Gastroesophageal sphincter (tissue), 4 donors: ENCODE measurements around the gene LHX3. TPM values are rescaled to one million over a fixed set of nuclear protein-coding genes. Genes with fewer than 3 reads are reported as not detected.

Experiments used
- ATAC-seq: fragments of 150-250 bp; one replicate; pipeline ENCODE4 v1.9.1; 2016; ENCODE audit warnings: mild to moderate bottlenecking, moderate library complexity
- H3K27ac ChIP-seq, 4 donors: fragments of 200-600 bp; sonication (generic) in 3 of 4; 1 replicate in 3 of 4; 2 replicates in 1 of 4; pipeline ENCODE4 v1.5.1; 2016 to 2019
- H3K27me3 ChIP-seq: fragments of 200-600 bp; sonication (generic); one replicate; pipeline ENCODE4 v1.5.1; 2019
- H3K36me3 ChIP-seq, 2 donors: fragments of 200-600 bp; sonication (generic); one replicate each; pipeline ENCODE4 v1.5.1; 2019; ENCODE audit warnings: control low read depth in 1 of 2
- H3K4me1 ChIP-seq, 3 donors: fragments of 200-600 bp; sonication (generic); 1 replicate in 2 of 3; 2 replicates in 1 of 3; pipeline ENCODE4 v1.5.1; 2016 to 2019; ENCODE audit warnings: control low read depth in 2 of 3
- H3K4me3 ChIP-seq, 2 donors: fragments of 200-600 bp; sonication (generic); one replicate each; pipeline ENCODE4 v1.5.1; 2019; ENCODE audit warnings: mild to moderate bottlenecking in 1 of 2, moderate library complexity in 1 of 2
- H3K9me3 ChIP-seq, 3 donors: fragments of 200-600 bp; sonication (generic); one replicate each; pipeline ENCODE4 v1.5.1; 2017 to 2019; ENCODE audit warnings: control low read depth in 2 of 3
- CTCF ChIP-seq, 4 experiments: fragments of 200-600 bp in 2 of 4; fragments of 450-650 bp in 2 of 4; sonication (generic) in 1 of 4; IDR thresholded peaks; one replicate each; pipeline ENCODE4 v1.5.1; 2017 to 2019; ENCODE audit warnings: antibody characterized with exemption in 4 of 4, mild to moderate bottlenecking in 2 of 4, moderate library complexity in 2 of 4
- EP300 ChIP-seq: sonication (generic); formaldehyde crosslinking; IDR thresholded peaks from one replicate; pipeline ENCODE4 v1.6.1; 2017; ENCODE audit warnings: antibody characterized with exemption, mild to moderate bottlenecking
- POLR2A ChIP-seq, 2 donors: fragments of 450-650 bp; IDR thresholded peaks; one replicate each; pipeline ENCODE4 v1.6.1; 2017; ENCODE audit warnings: antibody characterized with exemption in 2 of 2, mild to moderate bottlenecking in 2 of 2, moderate library complexity in 1 of 2
- POLR2AphosphoS5 ChIP-seq: sonication (generic); formaldehyde crosslinking; IDR thresholded peaks from one replicate; pipeline ENCODE4 v1.6.1; 2017; ENCODE audit warnings: antibody characterized with exemption
- WGBS, 2 donors: methylation state at CpG; one replicate each; pipeline ENCODE4 v1.1.5; 2018; ENCODE audit warnings: low coverage in 1 of 2; 5-methylcytosine and 5-hydroxymethylcytosine counted together
- total RNA-seq, 4 donors: library from RNA; depleted of rRNA; stranded (reverse); fragments of >200 nt; gene quantifications; one replicate each; pipeline ENCODE4 v1.1.0, GENCODE V29; 2016

Gene LHX3
- total RNA-seq, 4 donors from 2014 or later, result not detected

- 24% methylated on average over 3 of the region's 33 CpGs; no CpG with 5 or more reads in 1 of the 2 donors for WGBS, 2 donors
- Histone ChIP-seq H3K9me3 (peaks cover 0 to 6% (median 0%) of the 10 kb centered on the region in 3 donors), H3K27ac (no peak overlapping the region), H3K36me3 (peaks cover 0 to 13% of the 10 kb centered on the region in 2 donors), H3K4me3 (no peak overlapping the region), H3K27me3 (peaks cover 73% of the 10 kb centered on the region), H3K4me1 (peaks cover 0 to 22% (median 0%) of the 10 kb centered on the region in 3 donors)
- TF ChIP-seq POLR2AphosphoS5, result no peak
- TF ChIP-seq CTCF (IDR thresholded peaks at IDR 0.05), result no peak
- no peak for TF ChIP-seq POLR2A (IDR thresholded peaks at IDR 0.05)
- TF ChIP-seq EP300, result no peak
- ATAC-seq, result no peak
These were observed 1.4 kb downstream of the LHX3 start for GRCh38 chr9:136203408-136204144.

- H3K36me3 ChIP-seq, result peaks cover 0 to 4% of the 10 kb centered on the region in 2 donors
- TF ChIP-seq POLR2A (IDR thresholded peaks at IDR 0.05), result no peak
- peaks cover 82% of the 10 kb centered on the region for H3K27me3 ChIP-seq
- H3K27ac ChIP-seq, result no peak overlapping the region
- peaks cover 0 to 28% (median 3%) of the 10 kb centered on the region in 3 donors for H3K4me1 ChIP-seq
- ATAC-seq, result no peak
- WGBS, 2 donors, result 19 to 27% methylated on average over 3 to 4 of the region's 99 CpGs
- peaks cover 0 to 6% (median 0%) of the 10 kb centered on the region in 3 donors for H3K9me3 ChIP-seq
- H3K4me3 ChIP-seq, result no peak overlapping the region
These were observed 2.2 kb downstream of the LHX3 start for GRCh38 chr9:136202454-136203407.

- Histone ChIP-seq H3K4me1 (peaks cover 0 to 28% (median 3%) of the 10 kb centered on the region in 3 donors), H3K4me3 (no peak overlapping the region), H3K27me3 (peaks cover 91% of the 10 kb centered on the region), H3K9me3 (peaks cover 0 to 6% (median 0%) of the 10 kb centered on the region in 3 donors), H3K36me3 (no peaks in the 10 kb centered on the region), H3K27ac (no peak overlapping the region)
- ATAC-seq, result no peak
- no CpG with 5 or more reads among the region's 85 CpGs for WGBS, 2 donors
- TF ChIP-seq POLR2A (IDR thresholded peaks at IDR 0.05), result no peak
- TF ChIP-seq EP300, result no peak
- no peak for TF ChIP-seq POLR2AphosphoS5
- TF ChIP-seq CTCF (IDR thresholded peaks at IDR 0.05), result no peak
These were observed 3.1 kb downstream of the LHX3 start for GRCh38 chr9:136201609-136202453.

GRCh38 chr9:136201174-136201573, 3.8 kb downstream of the LHX3 start:
- Histone ChIP-seq H3K4me3 (no peak overlapping the region), H3K36me3 (no peaks in the 10 kb centered on the region), H3K27ac (no peak overlapping the region), H3K27me3 (peaks cover 97% of the 10 kb centered on the region), H3K9me3 (peaks cover 0 to 6% (median 0%) of the 10 kb centered on the region in 3 donors), H3K4me1 (peaks cover 0 to 28% (median 3%) of the 10 kb centered on the region in 3 donors)
- ATAC-seq, result no peak
- 49% methylated on average over 3 of the region's 13 CpGs; no CpG with 5 or more reads in 1 of the 2 donors for WGBS, 2 donors
- TF ChIP-seq CTCF (IDR thresholded peaks at IDR 0.05) (no peak), POLR2AphosphoS5 (no peak), EP300 (no peak), POLR2A (IDR thresholded peaks at IDR 0.05) (no peak)
